ENCODE data around the gene SPEF1. TPM values are rescaled to one million over a fixed set of nuclear protein-coding genes. Genes with fewer than 3 reads are reported as not detected.

SPEF1 gene
- total RNA-seq, 4 donors from 2014 or later, result 0.26 to 1.3 (median 0.37) TPM; not detected in 1

GRCh38 chr20:3733119-3733995 is 47.9 kb downstream of the SPEF1 start:
- TF ChIP-seq CTCF (IDR thresholded peaks at IDR 0.05) (no peak), POLR2A (IDR thresholded peaks at IDR 0.05) (no peak)
- Histone ChIP-seq H3K27ac (peak overlapping the region; percentile 86 to 87), H3K4me1 (peaks cover 0 to 8% of the 10 kb centered on the region in 2 donors), H3K9me3 (no peaks in the 10 kb centered on the region), H3K27me3 (no peaks in the 10 kb centered on the region), H3K4me3 (peak overlapping the region; percentile 26 to 41), H3K36me3 (no peaks in the 10 kb centered on the region)
- no peak for DNase-seq
- intact Hi-C loops (cut with DNase I; ENCODE audit: low total_unique reads), result no loop called here

- Histone ChIP-seq H3K36me3 (no peaks in the 10 kb centered on the region), H3K4me1 (peaks cover 0 to 8% of the 10 kb centered on the region in 2 donors), H3K27me3 (no peaks in the 10 kb centered on the region), H3K4me3 (peak within 1 kb of the TSS; percentile 26 to 41), H3K9me3 (no peaks in the 10 kb centered on the region), H3K27ac (peak within 1 kb of the TSS; percentile 86 to 87)
- TF ChIP-seq POLR2A (IDR thresholded peaks at IDR 0.05) (no peak), CTCF (IDR thresholded peaks at IDR 0.05) (no peak)
- intact Hi-C loops (cut with DNase I; ENCODE audit: low total_unique reads), result no loop called here
- DNase-seq, result peak in 1 of 2 donors; percentile 35
Measured at GRCh38 chr20:3732327-3733118, 48.7 kb downstream of the SPEF1 start, which contains the start of gene HSPA12B. HSPA12B (plus strand) TSS chr20:3732685; CDS start chr20:3738675, 5,990 bp downstream.

GRCh38 chr20:3731944-3732326 is 49.3 kb downstream of the SPEF1 start:
- H3K9me3 ChIP-seq, result no peaks in the 10 kb centered on the region
- intact Hi-C loops (cut with DNase I; ENCODE audit: low total_unique reads), result no loop called here
- H3K36me3 ChIP-seq, result no peaks in the 10 kb centered on the region
- H3K27me3 ChIP-seq, result no peaks in the 10 kb centered on the region
- peaks cover 0 to 8% of the 10 kb centered on the region in 2 donors for H3K4me1 ChIP-seq
- peak in 1 of 2 donors; percentile 26 for DNase-seq
- peak overlapping the region; percentile 86 to 87 for H3K27ac ChIP-seq
- H3K4me3 ChIP-seq, result no peak overlapping the region
- TF ChIP-seq CTCF (IDR thresholded peaks at IDR 0.05) (no peak), POLR2A (IDR thresholded peaks at IDR 0.05) (no peak)

- Histone ChIP-seq H3K27ac (no peak overlapping the region), H3K4me3 (no peak overlapping the region), H3K27me3 (no peaks in the 10 kb centered on the region), H3K9me3 (no peaks in the 10 kb centered on the region), H3K4me1 (peaks cover 0 to 8% of the 10 kb centered on the region in 2 donors), H3K36me3 (no peaks in the 10 kb centered on the region)
- TF ChIP-seq POLR2A (IDR thresholded peaks at IDR 0.05), result no peak
- TF ChIP-seq CTCF (IDR thresholded peaks at IDR 0.05), result no peak
- intact Hi-C loops (cut with DNase I; ENCODE audit: low total_unique reads), result no loop called here
- no peak for DNase-seq
Measured at GRCh38 chr20:3730803-3731672, 50.2 kb downstream of the SPEF1 start.
